ENCODE measurements around the gene RPS6KA5. TPM values are rescaled to one million over a fixed set of nuclear protein-coding genes. Genes with fewer than 3 reads are reported as not detected.

RPS6KA5 gene
- total RNA-seq, 1 experiment from 2014 or later: 3.8 TPM

DNA sequence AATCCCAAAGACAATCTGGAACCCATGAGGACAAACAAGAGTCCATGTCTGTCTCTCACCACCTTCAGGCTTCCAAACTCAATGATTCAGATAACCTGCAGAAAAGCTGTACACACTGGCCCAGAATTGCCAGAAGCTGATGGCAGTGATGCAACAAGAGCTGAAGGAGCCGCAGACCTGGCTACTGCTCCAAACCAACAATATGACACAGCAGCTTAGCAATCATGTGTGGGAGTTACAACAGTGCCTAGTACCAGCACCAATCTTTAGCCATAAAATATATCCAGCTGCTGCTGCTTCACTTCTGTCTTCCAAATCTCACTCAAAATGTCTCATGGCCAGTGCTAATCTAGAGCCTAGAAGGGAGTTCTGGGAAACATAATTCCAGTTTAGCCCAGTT, 22.0 kb downstream of the RPS6KA5 start:
- Histone ChIP-seq H3K14ac (ENCODE audit: insufficient read depth, low read length) (no peak overlapping the region), H3K18ac (ENCODE audit: insufficient read length, low read depth, low read length) (no peak overlapping the region), H2BK20ac (ENCODE audit: low read depth, low read length, poor library complexity, severe bottlenecking) (no peak overlapping the region), H2AFZ (ENCODE audit: low read length) (no peak overlapping the region), H2BK15ac (ENCODE audit: low read depth, low read length) (no peak overlapping the region), H3K9me3 (ENCODE audit: control insufficient read depth, low read depth, low read length) (no peaks in the 10 kb centered on the region), H3T11ph (ENCODE audit: low read length) (no peak overlapping the region), H4K5ac (ENCODE audit: insufficient read length, low read depth, low read length) (no peak overlapping the region), H3K4ac (ENCODE audit: low read depth, low read length) (no peak overlapping the region), H3K27ac (ENCODE audit: insufficient read length, low read depth, low read length) (no peak overlapping the region), H3K27me3 (ENCODE audit: insufficient read depth, low read length) (no peaks in the 10 kb centered on the region), H3K79me1 (ENCODE audit: insufficient read depth, low read depth, low read length, poor library complexity, severe bottlenecking) (no peaks in the 10 kb centered on the region), H3K9ac (ENCODE audit: extremely low read depth, insufficient read length, low read length) (no peak overlapping the region), H3K56ac (ENCODE audit: insufficient read length, low read depth, low read length) (no peak overlapping the region), H4K8ac (replicated peaks; ENCODE audit: insufficient read length, low read depth, low read length) (no peak overlapping the region), H3K4me2 (ENCODE audit: insufficient read depth, insufficient read length, low read length) (no peak overlapping the region), H2BK5ac (ENCODE audit: insufficient read length, low read length) (no peak overlapping the region), H2AK5ac (ENCODE audit: insufficient read length, low read length) (no peak overlapping the region), H2BK12ac (ENCODE audit: insufficient read length, low read depth, low read length) (no peak overlapping the region), H3K23me2 (ENCODE audit: insufficient read length, low read depth, low read length, poor library complexity, severe bottlenecking) (no peaks in the 10 kb centered on the region), H4K91ac (ENCODE audit: insufficient read length, low read depth, low read length) (no peak overlapping the region), H3K79me2 (ENCODE audit: insufficient read depth, low read length) (no peaks in the 10 kb centered on the region), H2BK120ac (ENCODE audit: low read depth, low read length, poor library complexity, severe bottlenecking) (no peak overlapping the region), H3K23ac (ENCODE audit: insufficient read length, low read depth, low read length) (no peak overlapping the region), H4K20me1 (ENCODE audit: control insufficient read depth, insufficient read depth, insufficient read length) (no peaks in the 10 kb centered on the region), H3K4me1 (ENCODE audit: insufficient read depth, low read length) (no peaks in the 10 kb centered on the region)
- Mint-ChIP-seq H3K9me3 (peaks cover 0 to 3% of the 10 kb centered on the region in 2 experiments; a peak in 1 of 5 replicates), H3K27ac (no peak overlapping the region), H3K4me3 (no peak overlapping the region), H3K27me3 (ENCODE audit: low read depth) (no peaks in the 10 kb centered on the region; the same call in 1 of the 2 replicates), H3K4me1 (peaks cover 4 to 11% of the 10 kb centered on the region in 2 experiments; a peak in 3 of 4 replicates), H3K36me3 (ENCODE audit: insufficient read depth in 1 of 3, low read depth in 3 of 3) (peaks cover 0 to 3% (median 0%) of the 10 kb centered on the region in 3 experiments; a peak in 1 of 7 replicates)
- no CpG with 5 or more reads among the region's 1 CpG for WGBS (ENCODE audit: extremely low coverage, insufficient read length, low lambda C conversion rate)
- DNase-seq: no peak
- TF ChIP-seq, protein P1, sequence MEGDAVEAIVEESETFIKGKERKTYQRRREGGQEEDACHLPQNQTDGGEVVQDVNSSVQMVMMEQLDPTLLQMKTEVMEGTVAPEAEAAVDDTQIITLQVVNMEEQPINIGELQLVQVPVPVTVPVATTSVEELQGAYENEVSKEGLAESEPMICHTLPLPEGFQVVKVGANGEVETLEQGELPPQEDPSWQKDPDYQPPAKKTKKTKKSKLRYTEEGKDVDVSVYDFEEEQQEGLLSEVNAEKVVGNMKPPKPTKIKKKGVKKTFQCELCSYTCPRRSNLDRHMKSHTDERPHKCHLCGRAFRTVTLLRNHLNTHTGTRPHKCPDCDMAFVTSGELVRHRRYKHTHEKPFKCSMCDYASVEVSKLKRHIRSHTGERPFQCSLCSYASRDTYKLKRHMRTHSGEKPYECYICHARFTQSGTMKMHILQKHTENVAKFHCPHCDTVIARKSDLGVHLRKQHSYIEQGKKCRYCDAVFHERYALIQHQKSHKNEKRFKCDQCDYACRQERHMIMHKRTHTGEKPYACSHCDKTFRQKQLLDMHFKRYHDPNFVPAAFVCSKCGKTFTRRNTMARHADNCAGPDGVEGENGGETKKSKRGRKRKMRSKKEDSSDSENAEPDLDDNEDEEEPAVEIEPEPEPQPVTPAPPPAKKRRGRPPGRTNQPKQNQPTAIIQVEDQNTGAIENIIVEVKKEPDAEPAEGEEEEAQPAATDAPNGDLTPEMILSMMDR (conservative IDR thresholded peaks at IDR 0.05): no peak
